ELF-1 (cell line): ENCODE measurements around the gene INPP5E.

Experiments
- DNase-seq: peaks from one replicate; pipeline ENCODE4 v3.0.0-alpha.2; 2016; ENCODE audit warnings: low read depth, low spot score

The INPP5E gene, protein sequence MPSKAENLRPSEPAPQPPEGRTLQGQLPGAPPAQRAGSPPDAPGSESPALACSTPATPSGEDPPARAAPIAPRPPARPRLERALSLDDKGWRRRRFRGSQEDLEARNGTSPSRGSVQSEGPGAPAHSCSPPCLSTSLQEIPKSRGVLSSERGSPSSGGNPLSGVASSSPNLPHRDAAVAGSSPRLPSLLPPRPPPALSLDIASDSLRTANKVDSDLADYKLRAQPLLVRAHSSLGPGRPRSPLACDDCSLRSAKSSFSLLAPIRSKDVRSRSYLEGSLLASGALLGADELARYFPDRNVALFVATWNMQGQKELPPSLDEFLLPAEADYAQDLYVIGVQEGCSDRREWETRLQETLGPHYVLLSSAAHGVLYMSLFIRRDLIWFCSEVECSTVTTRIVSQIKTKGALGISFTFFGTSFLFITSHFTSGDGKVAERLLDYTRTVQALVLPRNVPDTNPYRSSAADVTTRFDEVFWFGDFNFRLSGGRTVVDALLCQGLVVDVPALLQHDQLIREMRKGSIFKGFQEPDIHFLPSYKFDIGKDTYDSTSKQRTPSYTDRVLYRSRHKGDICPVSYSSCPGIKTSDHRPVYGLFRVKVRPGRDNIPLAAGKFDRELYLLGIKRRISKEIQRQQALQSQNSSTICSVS

DNA sequence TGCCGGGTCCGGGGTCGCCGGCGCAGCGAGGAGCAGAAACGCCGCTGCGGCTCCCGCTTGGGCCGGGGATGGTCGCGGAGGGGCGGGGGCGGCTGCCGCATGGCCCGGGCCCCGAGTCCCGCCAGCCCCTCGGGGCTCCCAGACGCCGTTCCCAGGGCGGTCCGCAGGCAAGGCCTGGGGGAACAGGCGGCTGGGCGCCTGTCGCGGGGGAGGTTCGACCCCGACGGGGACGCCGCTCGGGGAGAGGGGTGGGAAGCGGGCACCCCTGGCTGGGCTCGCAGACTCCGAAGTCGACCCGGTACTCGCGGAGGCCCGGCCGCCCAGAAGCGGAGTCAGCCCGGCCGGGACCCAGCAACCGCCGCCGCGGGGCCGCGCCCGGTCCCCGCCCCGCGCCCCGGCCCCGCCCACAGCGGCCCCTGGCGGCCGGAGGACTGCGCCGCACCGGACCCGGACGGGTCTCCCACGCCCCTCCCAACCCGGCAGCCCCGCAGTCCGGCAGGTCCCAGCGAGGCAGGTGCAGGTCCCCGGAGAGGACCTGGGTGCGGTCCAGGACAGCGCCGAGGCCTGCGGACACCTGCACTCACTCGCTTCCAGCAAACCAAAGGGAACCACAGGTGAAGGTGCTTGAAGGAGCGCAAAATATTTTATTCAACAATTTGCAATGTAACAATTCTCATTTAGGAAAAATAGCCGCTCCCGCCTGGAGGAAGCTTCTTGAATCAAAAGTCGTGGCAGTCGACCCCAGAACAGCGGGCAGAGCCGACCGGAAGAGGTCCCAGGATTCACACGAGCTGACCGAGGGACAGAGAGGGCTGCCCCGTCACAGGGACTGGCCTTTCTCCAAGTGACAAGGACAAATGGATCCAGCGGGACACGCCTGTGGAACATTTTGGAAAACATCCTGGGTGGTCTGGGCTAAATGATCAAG lies at the start of gene INPP5E:
TSS of gene INPP5E (minus strand) at position 365 of the 928 bp plus-strand sequence. CDS start 426 bp downstream, outside the sequence.
- DNase-seq = peak; percentile 61

DNA sequence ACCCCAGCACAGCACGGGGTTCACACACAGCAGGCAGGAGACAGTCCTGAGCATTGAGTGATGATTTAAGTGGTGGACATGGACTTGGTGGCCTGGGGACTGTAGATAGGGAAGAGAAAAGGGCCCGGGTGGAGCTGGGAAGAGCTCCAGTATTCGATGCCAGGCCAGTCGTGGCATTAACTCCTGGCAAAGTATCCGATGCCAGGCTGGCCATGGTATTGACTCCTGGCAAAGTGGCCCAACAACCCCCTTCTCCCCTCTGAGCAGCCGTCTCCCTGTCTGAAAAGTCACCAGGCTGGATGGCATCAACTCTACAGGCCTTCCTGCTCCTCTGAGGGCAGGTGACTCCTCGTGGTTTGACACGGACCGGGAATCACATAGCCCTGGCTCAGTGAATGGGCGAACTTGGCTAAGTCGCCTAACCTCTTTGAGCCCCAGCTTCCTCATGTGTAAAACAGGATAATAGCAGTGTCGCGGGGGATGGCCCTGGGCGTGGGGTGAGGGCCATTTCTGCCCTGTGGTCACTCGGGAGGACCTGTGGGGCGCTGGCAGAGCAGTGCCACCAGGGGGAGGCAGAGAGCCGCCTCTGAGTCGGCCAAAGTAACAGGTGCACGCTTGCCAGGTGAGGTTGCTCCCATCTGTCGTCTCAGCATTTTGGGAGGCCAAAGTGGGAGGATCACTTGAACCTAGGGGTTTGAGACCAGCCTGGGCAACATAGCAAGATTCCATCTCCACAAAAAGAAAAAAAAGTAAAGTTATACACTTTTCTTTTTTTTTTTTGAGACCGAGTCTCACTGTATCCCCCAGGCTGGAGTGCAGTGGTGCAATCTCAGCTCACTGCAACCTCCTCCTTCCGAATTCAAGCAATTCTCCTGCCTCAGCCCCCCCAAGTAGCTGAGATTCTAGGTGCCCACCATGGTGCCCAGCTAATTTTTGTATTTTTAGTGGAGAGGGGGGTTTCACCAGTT lies 48.9 kb upstream of the INPP5E start:
- DNase-seq = peak; percentile 75

DNA sequence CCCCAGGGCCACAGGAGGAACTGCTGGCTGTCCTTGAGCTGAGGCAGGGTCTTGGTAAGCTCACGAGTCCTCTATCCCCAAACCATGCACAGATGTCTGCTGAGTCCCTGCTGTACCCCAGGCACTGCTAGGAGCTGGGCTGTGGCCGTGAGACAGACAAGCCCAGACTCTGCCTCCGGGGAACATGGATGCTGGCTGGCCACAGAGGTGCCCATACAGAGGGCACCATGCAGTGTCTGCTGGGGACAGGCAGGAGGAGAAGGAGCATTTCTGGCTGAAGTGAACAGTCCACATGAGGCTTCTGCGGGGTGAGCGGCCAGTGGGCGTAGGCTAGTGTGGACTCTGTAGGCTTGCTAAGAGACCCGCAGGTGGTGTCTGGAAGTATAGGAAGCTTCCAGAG lies 48.0 kb upstream of the INPP5E start:
- DNase-seq = no peak

DNA sequence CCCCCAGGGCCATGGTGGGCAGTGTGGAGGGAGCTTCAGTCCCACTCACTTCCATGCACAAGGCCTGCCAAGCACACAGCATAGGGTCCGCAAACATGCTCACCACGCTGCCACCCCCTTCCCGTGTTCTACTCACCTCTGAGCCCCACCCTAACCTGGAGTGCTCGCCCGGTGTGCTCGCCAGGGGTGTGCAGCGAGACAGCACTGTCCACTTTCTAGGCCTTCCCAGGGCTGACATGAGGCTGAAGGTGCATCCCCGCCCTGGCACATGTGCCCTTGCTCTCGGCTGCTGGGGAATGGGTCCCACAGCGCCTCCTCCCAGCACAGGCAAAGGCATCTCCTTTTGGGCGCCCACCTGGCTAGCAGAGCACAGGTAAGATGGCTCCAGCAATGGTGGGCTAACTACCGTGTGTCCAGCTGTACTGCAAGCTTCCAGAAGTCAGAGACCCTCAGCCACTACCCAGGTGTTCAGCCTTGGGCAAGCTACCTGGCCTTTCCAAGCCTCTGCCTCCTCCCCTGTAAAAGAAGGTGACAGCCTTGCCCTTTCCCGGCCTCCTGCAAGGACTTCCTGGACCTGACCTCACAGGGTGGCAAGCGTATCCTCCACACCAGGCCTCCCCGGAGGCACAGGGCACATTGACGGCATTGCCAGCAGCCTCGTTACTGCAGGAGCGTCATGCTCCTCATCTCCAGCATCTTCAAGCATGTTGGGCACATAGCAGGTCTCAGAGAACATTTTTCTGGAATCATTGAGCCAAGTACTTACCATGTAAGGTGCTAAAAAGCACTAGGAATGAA lies 47.4 kb upstream of the INPP5E start:
- DNase-seq = no peak

DNA sequence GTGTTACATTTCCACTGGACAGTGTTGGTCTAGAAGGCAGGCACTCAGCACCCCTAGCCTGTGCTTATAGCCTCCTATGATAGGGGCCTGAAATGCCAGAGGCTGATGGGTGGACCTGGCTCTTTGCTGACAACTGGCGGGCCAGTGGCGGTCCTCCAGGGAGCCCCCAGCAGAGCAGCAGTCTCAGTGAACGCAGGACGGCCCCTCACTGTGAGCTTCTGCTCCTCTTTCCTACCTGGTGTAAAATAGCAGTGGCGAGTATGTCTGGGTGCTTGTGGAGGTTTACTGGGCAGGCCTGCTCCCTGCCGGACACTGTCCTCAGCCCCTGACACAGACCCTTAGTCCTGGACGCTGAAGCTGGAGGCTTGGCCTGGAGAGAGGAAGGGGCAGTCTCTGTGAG lies 46.5 kb upstream of the INPP5E start:
- no peak for DNase-seq

DNA sequence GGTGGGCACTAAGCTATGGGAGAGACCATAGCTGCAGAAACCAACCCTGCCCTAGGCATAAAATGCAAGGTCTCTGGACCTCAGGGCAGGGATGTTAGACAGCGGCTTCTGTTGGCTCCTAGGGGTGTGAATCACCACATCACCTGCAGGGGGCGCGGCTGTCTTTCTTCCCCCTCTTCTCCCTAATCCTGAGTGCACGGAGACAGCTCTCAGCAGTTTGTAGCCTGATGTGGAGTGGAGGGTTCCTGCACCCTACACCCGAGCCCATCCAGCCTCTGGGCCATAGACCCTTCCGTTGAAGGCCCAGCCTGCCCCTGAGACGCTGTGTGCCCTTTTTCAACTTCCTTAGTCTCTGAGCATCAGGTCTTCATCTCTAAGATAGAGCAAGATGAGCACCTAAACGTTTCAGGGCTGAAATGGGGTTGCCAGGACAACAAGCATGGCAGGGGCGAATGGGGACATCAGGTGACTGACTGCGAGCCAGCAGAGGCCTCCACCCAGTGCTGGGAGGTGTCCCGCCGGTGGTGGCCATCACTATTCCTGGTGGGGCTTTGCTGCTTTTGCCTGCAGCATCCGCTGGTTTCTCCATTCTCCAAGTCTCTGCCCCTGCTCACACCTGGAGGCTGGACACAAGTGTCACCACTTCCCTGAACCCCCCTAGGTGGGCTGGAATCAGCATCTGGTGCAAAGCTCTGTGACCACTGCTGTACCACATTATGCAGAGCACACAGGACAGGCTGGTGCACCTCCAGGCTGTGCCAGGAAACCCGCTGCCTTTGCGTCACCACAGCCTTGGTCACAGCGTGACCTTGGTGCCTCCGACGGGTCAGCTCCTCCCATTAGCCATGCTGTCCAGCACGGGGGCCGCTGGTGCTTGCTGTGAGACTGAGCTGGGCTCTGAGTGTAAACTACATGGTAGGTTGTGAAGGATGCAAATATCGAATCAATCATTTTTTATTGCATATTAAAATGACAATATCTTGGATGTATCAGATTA lies 45.7 kb upstream of the INPP5E start:
- DNase-seq = peak; percentile 95

DNA sequence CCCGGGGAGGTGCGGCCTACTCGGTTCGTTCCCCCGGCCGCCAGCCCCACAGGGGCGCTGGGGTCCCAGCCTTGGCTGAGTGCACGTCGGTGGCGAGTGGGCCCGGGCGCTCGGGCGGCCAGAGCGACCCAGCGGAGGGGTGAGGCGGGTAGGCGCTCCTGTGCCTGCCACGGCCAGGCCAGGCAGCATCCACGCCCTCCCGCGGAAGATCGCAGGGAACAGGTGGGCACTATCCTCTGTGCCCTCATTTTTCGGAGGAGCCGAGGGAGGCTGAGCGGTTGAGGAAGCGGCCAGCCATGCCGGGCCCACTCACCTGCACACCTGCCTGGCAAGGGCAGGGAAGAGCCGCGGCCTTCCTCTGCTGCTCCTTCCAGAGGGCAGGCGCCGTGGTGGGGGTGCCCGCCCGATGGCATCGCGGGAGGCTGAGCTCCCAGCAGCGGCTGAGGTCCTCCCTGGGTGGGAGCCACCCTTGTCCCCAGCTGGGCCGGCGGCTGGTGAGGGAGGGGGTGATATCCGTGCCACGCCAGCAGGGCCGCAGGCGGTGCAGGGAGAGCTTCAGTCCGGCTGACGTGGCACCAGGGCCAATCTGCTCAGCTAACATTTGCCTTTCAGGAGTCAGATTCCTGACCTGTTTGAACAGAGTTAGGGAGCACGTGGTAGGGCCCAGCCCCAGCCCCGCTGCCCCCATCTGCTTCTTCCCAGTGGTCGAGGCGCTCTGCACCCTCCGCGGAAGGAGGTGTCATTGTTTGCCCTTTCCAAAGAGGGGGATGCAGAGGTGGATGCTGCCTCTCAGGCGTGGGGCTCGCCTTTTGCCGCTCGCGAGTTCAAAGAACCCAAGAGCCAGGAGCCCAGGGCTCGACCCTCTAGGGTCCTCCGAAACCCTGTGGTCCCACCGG lies 44.8 kb upstream of the INPP5E start:
- DNase-seq = no peak

DNA sequence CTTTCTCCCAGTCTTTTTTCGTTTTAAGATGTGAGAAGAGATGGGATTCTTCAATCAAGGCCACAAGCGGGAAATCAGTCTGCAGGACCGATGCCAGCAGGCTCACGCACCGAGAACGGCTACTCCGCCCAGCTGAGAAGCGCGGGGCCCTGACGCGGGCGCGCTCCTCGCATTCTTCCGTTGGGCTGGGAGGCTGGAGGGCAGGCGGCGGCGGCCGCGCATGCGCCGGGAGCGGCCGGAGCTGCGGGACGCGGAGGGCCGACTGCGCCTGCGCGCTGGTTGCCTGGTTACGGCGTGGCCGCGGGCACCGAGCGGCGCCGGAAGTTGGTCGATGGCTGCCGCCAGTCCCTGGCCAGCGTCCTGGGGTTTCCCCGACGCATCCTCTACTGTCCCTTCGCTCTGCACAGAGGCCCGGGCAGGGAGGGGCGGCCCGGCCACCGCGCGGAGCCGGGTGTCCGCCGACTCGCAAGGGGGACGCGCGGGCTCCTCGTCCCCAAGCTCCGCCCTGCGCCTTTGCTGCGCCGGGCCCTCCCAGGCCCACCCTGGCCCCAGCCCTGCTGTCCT lies 44.0 kb upstream of the INPP5E start:
- DNase-seq = peak; percentile 97

DNA sequence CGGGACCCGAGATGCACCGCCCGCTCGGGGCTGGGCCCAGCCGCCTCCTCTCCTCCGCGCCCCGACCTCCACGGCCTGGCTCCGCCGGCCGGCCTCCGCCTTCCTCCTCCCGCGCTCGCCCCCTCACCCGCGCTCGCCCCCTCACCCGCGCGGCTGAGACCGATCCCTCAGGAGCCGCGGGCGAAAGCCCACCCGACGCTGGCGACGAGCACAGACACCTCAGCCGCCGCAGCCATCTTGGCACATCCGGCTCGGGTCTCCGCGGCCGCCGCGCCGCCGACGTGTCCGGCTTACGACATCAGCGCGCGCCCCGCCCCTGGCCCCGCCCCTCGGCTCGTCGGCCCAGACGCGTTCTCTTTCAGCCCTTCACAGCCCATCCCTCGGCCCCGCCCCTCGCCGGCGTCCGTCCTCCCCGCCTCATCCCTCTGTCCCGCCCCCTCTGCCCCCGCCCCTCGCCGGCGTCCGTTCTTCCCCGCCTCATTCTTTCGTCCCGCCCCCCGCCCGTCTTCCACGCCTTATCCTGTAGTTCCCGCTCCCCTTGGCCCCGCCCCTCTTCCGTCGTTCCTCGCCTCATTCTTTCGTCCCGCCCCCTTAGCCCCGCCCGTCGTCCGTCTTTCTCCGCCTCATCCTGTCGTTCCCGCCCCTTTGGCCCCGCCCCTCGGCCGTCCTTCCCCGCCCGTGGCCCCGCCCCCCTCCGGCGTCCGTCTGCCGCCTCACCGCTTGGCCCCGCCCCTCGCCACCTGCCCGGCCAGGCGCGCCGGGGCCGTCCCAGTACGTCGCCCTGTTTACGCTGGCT lies 43.3 kb upstream of the INPP5E start, which contains the start of gene SEC16A:
TSS of gene SEC16A (minus strand) at position 248 of the 796 bp plus-strand sequence. CDS start 5,425 bp downstream, outside the sequence.
- peak; percentile 96 for DNase-seq

DNA sequence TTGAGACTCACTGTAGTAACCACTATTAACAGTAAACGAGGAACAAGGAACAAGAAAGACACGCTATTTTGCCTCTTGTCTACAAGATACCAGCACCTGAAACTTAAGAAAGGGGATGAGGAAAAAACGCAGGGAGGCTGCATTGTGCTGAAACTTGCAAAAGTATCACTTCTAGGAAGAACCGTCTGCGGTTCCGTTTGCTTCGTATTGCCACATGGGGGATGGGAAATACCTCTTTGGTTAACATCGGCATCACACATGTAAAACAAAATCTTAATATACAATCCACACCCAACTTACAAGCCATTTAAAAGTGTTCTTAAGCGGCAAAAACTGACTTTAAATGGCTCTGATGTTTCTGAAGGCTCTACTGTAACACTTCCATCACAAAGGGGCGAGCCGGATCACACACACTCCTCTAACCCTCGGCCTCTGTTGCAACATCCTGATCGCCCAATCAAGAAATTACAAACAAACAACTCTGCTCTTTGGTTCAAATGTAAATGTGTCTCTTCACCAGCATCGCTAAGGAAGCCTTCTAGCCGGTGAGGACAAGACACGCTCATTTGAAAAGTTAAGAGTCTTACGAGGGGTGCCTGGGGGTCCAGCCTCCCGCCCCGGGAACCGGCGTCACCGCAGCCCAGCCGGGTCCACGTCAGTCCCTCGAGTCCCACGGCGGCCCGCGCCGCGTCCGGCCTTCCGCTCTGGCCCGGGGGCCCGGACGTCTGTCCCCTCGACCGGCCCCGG lies 42.6 kb upstream of the INPP5E start:
- peak; percentile 47 for DNase-seq

DNA sequence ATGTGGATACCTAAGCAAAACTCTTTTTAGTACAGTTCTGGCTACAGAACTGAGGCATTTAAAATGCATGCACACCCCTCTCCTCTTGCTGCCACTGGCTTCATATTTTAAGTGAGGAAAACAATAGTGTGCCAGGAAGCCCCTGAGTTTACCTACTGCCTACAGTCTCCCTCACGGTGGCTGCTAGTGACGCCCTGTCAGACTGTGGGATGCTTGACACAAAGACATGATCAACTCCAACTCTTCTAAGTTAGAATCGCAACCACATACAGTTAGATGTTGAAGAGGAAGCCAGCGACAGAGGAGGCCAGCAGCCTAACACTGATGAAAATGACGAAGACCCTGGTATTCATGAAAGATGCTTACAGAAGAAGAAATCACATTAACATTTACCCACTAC lies 41.9 kb upstream of the INPP5E start:
- DNase-seq = no peak

DNA sequence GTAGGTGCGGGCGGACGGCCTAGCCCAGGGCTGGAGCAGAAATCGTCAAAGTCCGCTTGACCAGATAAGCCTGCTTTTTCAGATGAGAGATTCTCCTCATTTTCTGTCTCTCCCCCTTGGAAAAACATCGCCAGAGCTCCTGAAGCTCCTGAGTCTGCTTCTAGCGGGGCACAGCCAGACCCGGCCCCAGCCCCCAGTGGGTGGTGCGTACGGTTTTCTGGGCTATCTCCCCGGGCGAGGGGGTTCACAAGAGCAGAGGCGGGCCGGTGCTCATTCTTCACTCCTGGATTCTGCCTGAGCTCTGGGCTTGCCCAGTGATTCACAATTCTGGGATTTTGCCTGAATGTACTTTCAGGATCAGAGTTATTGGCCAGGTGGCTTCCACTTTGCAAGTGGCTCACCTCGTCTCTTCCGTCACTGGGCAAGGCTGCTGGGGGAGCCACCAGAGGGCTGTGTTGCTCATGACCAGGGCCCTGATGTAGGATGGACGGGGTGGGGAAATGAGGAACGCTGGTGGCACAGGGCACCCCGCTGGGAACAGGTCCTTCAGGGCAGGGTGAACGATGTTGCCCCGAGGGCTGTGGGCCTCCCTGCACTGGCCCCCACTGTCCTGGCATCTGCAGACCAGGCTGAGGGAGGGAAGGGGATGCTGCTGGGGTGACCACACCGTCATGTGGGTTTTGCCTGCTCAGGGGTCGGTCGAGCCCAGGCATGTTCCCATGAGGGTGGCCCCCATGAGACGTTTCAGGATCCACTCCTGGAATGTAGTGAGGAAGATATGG lies 36.9 kb upstream of the INPP5E start:
- DNase-seq = no peak

DNA sequence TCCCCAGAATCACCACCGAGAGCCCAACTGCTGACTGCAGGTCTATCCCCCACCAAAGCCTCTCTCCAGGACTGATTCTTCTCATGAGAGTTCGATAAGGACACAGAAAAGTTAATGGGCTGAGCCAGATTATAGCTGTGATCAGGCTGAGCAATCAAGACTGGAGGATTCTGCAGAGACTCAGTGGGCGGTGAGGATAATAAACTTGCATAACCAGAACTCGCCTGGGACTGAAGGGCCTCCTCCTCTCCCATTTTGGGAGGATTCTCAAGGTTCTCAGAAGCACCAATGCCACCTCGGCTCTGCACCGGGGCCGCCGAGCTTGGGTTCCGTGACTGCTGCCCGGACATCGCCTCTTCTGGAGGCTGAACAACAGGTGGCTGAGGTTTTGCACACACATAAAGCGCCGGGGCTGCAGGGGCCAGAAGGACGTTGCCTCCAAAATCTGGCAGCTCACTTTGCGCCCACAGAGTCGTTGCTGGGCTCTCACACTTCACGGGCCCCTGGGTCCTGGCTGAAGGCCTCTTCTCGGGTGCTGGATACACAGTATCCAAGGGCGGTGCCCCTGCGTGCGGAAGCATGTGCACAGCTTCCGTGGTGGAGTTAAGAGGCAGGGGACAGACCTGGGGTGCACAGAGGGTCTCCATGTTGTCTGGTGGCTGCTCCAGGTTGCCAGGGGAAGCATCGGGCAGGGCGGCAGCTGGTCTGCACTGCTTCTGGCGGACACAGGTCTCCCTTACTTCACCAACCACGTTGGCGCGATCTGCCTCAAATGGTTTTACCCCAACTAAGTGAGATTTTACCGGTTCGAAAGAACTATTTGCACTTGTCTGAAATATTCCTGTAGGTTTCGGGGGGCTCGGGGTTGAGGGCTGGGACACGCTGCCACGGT lies 35.6 kb upstream of the INPP5E start:
- DNase-seq = no peak
